H54 (cell line): Measurements from ENCODE around the gene PRAC2.
"Not testable (repeated sequence)": the region's sequence is repeated elsewhere in the genome, so short reads cannot be mapped to it uniquely, and the experiment has no call there.

Experiments used
- DNase-seq: peaks from one replicate; pipeline ENCODE4 v3.0.0; 2011; ENCODE audit warnings: low spot score, mixed read lengths; ENCODE audit not compliant: insufficient read length
- FAIRE-seq: peaks from 3 replicates; lab custom pipeline; 2011; peaks lifted over from hg19 to GRCh38; lab: Jason Lieb, UNC
- POLR2A ChIP-seq: IDR thresholded peaks from 2 replicates; pipeline ENCODE4 v1.6.1; 2011; ENCODE audit warnings: low read depth, mild to moderate bottlenecking, low read length

PRAC2 gene

GRCh38 chr17:48722915-48723422, at the start of gene PRAC2:
Gene PRAC2, plus strand, starts transcription at chr17:48723185. Its CDS starts 1,226 bp downstream, at chr17:48724411.
- DNase-seq (no peak), FAIRE-seq (no peak)
- TF ChIP-seq POLR2A = no peak

- TF ChIP-seq POLR2A = no peak
- DNase-seq = no peak
- FAIRE-seq = no peak
These were observed 45.9 kb upstream of the PRAC2 start for GRCh38 chr17:48676963-48677558.

- FAIRE-seq (no peak), DNase-seq (peak; percentile 81)
- no peak for TF ChIP-seq POLR2A
These were observed 44.6 kb upstream of the PRAC2 start for GRCh38 chr17:48678141-48678971.

- no peak for FAIRE-seq
- DNase-seq = no peak
- TF ChIP-seq POLR2A = no peak
These were observed 43.4 kb upstream of the PRAC2 start for GRCh38 chr17:48679385-48680096.

- no peak for TF ChIP-seq POLR2A
- no peak for DNase-seq
These were observed 41.4 kb upstream of the PRAC2 start for GRCh38 chr17:48681609-48682008.

GRCh38 chr17:48690655-48691054, 32.3 kb upstream of the PRAC2 start:
- TF ChIP-seq POLR2A = no peak
- DNase-seq (no peak), FAIRE-seq (no peak)

More at GRCh38 chr17:48681609-48682008, 41.4 kb upstream of the PRAC2 start:
- FAIRE-seq = no peak

GRCh38 chr17:48692049-48692448, 30.9 kb upstream of the PRAC2 start:
- TF ChIP-seq POLR2A = no peak
- DNase-seq (no peak), FAIRE-seq (no peak)

- FAIRE-seq (no peak), DNase-seq (no peak)
- TF ChIP-seq POLR2A = no peak
These were observed 29.8 kb upstream of the PRAC2 start for GRCh38 chr17:48693178-48693577.

GRCh38 chr17:48701864-48702532, 21.0 kb upstream of the PRAC2 start:
- FAIRE-seq (no peak), DNase-seq (no peak)
- TF ChIP-seq POLR2A = no peak

- no peak for DNase-seq
- FAIRE-seq = no peak
- no peak for TF ChIP-seq POLR2A
These were observed 18.4 kb upstream of the PRAC2 start for GRCh38 chr17:48704361-48705248.

GRCh38 chr17:48711128-48711527, 11.9 kb upstream of the PRAC2 start:
- no peak for FAIRE-seq

GRCh38 chr17:48715496-48716399, 7.2 kb upstream of the PRAC2 start:
- DNase-seq = no peak
- FAIRE-seq = no peak
- TF ChIP-seq POLR2A = no peak

More at GRCh38 chr17:48711128-48711527, 11.9 kb upstream of the PRAC2 start:
- TF ChIP-seq POLR2A = no peak
- DNase-seq = no peak

- FAIRE-seq, DNase-seq: not testable (repeated sequence)
These were observed 6.4 kb upstream of the PRAC2 start for GRCh38 chr17:48716549-48716948.
